Activated naive CD8-positive, alpha-beta T cell treated with anti-CD3 and anti-CD28 coated beads, Interleukin-2, amount 10 ng/mL, durations not matched to agents 7 days and 5 days (primary cell): ENCODE results near the gene HLX. TPM values are rescaled to one million over a fixed set of nuclear protein-coding genes. Genes with fewer than 3 reads are reported as not detected.

Source experiments
- ATAC-seq: fragments of 150-1000 bp; cut with Tn5 transposase; one replicate; pipeline ENCODE4 v1.10.0; 2021; ENCODE audit warnings: low read depth, moderate library complexity
- POLR2A ChIA-PET: fragments of 350-600 bp; sonication (Branson Sonifier 250); formaldehyde crosslinking; loops from one replicate; lab custom pipeline; 2021; ENCODE audit warnings: antibody characterized with exemption; lab: Charles Lee
- DNase-seq: peaks from one replicate; pipeline ENCODE4 v3.0.0; 2021
- H3K27ac Mint-ChIP-seq: one replicate; pipeline ENCODE4 v1.8.0; 2022; ENCODE audit warnings: mild to moderate bottlenecking, mixed read lengths
- H3K27me3 Mint-ChIP-seq: one replicate; pipeline ENCODE4 v1.8.0; 2022; ENCODE audit warnings: mild to moderate bottlenecking, moderate library complexity, mixed read lengths
- H3K36me3 Mint-ChIP-seq: one replicate; pipeline ENCODE4 v1.8.0; 2021; ENCODE audit warnings: mild to moderate bottlenecking, mixed read lengths
- H3K4me1 Mint-ChIP-seq: one replicate; pipeline ENCODE4 v1.8.0; 2021; ENCODE audit warnings: mixed read lengths
- H3K4me3 Mint-ChIP-seq: one replicate; pipeline ENCODE4 v1.8.0; 2022; ENCODE audit warnings: mild to moderate bottlenecking, moderate library complexity, mixed read lengths
- H3K9me3 Mint-ChIP-seq: one replicate; pipeline ENCODE4 v1.8.0; 2021; ENCODE audit warnings: mixed read lengths
- total RNA-seq, 2 experiments: library from RNA; stranded (reverse); gene quantifications; one replicate each; pipeline ENCODE4 v1.2.3, GENCODE V29; 2021

The HLX gene
- total RNA-seq, 2 experiments from 2014 or later = 0.28 to 0.43 TPM

DNA sequence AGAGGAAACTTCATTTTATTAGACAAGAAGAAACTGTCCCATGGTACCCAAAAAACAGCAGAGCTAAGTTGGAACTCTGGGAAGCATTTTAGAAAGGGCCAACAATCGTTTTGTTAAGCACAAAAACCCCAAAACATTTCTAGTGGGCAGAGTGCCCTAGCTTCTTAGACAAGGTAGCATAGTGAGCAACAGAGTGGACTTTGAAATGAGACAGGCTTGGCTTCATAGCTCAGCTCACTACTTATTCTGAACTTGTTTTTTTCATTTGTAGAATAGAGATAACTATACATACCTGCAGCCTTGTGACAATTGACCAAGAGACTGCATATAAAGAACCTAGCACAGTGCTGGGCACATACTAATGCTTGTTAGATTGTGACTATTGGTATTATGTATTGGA lies 50.1 kb downstream of the HLX start:
- no peaks in the 10 kb centered on the region for H3K36me3 Mint-ChIP-seq
- POLR2A ChIA-PET = no interaction called here
- no peak overlapping the region for H3K27ac Mint-ChIP-seq
- ATAC-seq = no peak
- no peak for DNase-seq
- no peaks in the 10 kb centered on the region for H3K4me1 Mint-ChIP-seq
- H3K9me3 Mint-ChIP-seq = no peaks in the 10 kb centered on the region
- no peak overlapping the region for H3K4me3 Mint-ChIP-seq
- H3K27me3 Mint-ChIP-seq = no peaks in the 10 kb centered on the region

Other genes with a start within 250 kb of the HLX start
- gene C1orf115, start 189.1 kb upstream of the HLX start, total RNA-seq = under 1 TPM; 0.25 to 0.28 TPM
- not detected for gene MTARC2, start 131.1 kb upstream of the HLX start, total RNA-seq
- gene MTARC1, start 92.5 kb upstream of the HLX start, total RNA-seq = not detected